Measurements from ENCODE around the gene ROBO1.

The ROBO1 gene

GRCh38 chr3:79016587-79017376 lies 751.0 kb downstream of the ROBO1 start:
- no peak overlapping the region for H3K4me2 ChIP-seq (ENCODE audit: insufficient read depth, low read length)
- H3K27me3 ChIP-seq (ENCODE audit: insufficient read depth, low read length, poor library complexity): no peaks in the 10 kb centered on the region
- no peak overlapping the region for H3K27ac ChIP-seq (ENCODE audit: low read length)
- no peaks in the 10 kb centered on the region for H4K20me1 ChIP-seq (ENCODE audit: insufficient read depth, low read length)
- H3K4me1 ChIP-seq (ENCODE audit: insufficient read depth, low read length): no peaks in the 10 kb centered on the region
- no peak overlapping the region for H2AFZ ChIP-seq (ENCODE audit: low read depth, low read length)
- no peak for ATAC-seq (ENCODE audit: insufficient read depth, low read depth)
- no peaks in the 10 kb centered on the region for H3K36me3 ChIP-seq (ENCODE audit: insufficient read depth, low read length)
- no peak overlapping the region for H3K9ac ChIP-seq (ENCODE audit: low read depth, low read length)
- no peaks in the 10 kb centered on the region for H3K9me3 ChIP-seq (ENCODE audit: insufficient read depth, low read length, severe bottlenecking)
- no peak overlapping the region for H3K4me3 ChIP-seq (ENCODE audit: low read depth in 1 of 2, low read length in 2 of 2)
- no peak for DNase-seq
- no peak for TF ChIP-seq EZH2 (IDR thresholded peaks at IDR 0.05; ENCODE audit: borderline replicate concordance, low read depth, low read length, severe bottlenecking)
- TF ChIP-seq, protein P1, sequence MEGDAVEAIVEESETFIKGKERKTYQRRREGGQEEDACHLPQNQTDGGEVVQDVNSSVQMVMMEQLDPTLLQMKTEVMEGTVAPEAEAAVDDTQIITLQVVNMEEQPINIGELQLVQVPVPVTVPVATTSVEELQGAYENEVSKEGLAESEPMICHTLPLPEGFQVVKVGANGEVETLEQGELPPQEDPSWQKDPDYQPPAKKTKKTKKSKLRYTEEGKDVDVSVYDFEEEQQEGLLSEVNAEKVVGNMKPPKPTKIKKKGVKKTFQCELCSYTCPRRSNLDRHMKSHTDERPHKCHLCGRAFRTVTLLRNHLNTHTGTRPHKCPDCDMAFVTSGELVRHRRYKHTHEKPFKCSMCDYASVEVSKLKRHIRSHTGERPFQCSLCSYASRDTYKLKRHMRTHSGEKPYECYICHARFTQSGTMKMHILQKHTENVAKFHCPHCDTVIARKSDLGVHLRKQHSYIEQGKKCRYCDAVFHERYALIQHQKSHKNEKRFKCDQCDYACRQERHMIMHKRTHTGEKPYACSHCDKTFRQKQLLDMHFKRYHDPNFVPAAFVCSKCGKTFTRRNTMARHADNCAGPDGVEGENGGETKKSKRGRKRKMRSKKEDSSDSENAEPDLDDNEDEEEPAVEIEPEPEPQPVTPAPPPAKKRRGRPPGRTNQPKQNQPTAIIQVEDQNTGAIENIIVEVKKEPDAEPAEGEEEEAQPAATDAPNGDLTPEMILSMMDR (IDR thresholded peaks at IDR 0.05; ENCODE audit: borderline replicate concordance, extremely low read depth, low read length, poor library complexity, severe bottlenecking): no peak
- no peaks in the 10 kb centered on the region for H3K79me2 ChIP-seq (ENCODE audit: insufficient read depth, low read length)

GRCh38 chr3:79015854-79016253 lies 751.9 kb downstream of the ROBO1 start:
- H3K9me3 ChIP-seq (ENCODE audit: insufficient read depth, low read length, severe bottlenecking): no peaks in the 10 kb centered on the region
- no peaks in the 10 kb centered on the region for H3K4me1 ChIP-seq (ENCODE audit: insufficient read depth, low read length)
- H3K79me2 ChIP-seq (ENCODE audit: insufficient read depth, low read length): no peaks in the 10 kb centered on the region
- no peaks in the 10 kb centered on the region for H3K27me3 ChIP-seq (ENCODE audit: insufficient read depth, low read length, poor library complexity)
- no peak overlapping the region for H2AFZ ChIP-seq (ENCODE audit: low read depth, low read length)
- DNase-seq (no peak), ATAC-seq (ENCODE audit: insufficient read depth, low read depth) (no peak)
- no peak overlapping the region for H3K27ac ChIP-seq (ENCODE audit: low read length)
- H4K20me1 ChIP-seq (ENCODE audit: insufficient read depth, low read length): no peaks in the 10 kb centered on the region
- H3K36me3 ChIP-seq (ENCODE audit: insufficient read depth, low read length): no peaks in the 10 kb centered on the region
- H3K4me2 ChIP-seq (ENCODE audit: insufficient read depth, low read length): no peak overlapping the region
- no peak for TF ChIP-seq EZH2 (IDR thresholded peaks at IDR 0.05; ENCODE audit: borderline replicate concordance, low read depth, low read length, severe bottlenecking)
- TF ChIP-seq, protein P1 (IDR thresholded peaks at IDR 0.05; ENCODE audit: borderline replicate concordance, extremely low read depth, low read length, poor library complexity, severe bottlenecking): no peak
- H3K9ac ChIP-seq (ENCODE audit: low read depth, low read length): no peak overlapping the region
- H3K4me3 ChIP-seq (ENCODE audit: low read depth in 1 of 2, low read length in 2 of 2): no peak overlapping the region

- H3K79me2 ChIP-seq (ENCODE audit: insufficient read depth, low read length): no peaks in the 10 kb centered on the region
- H3K9ac ChIP-seq (ENCODE audit: low read depth, low read length): no peak overlapping the region
- ATAC-seq (ENCODE audit: insufficient read depth, low read depth) (no peak), DNase-seq (no peak)
- no peak overlapping the region for H3K27ac ChIP-seq (ENCODE audit: low read length)
- no peak overlapping the region for H3K4me2 ChIP-seq (ENCODE audit: insufficient read depth, low read length)
- H4K20me1 ChIP-seq (ENCODE audit: insufficient read depth, low read length): no peaks in the 10 kb centered on the region
- H3K36me3 ChIP-seq (ENCODE audit: insufficient read depth, low read length): no peaks in the 10 kb centered on the region
- no peaks in the 10 kb centered on the region for H3K4me1 ChIP-seq (ENCODE audit: insufficient read depth, low read length)
- no peaks in the 10 kb centered on the region for H3K9me3 ChIP-seq (ENCODE audit: insufficient read depth, low read length, severe bottlenecking)
- no peak overlapping the region for H3K4me3 ChIP-seq (ENCODE audit: low read depth in 1 of 2, low read length in 2 of 2)
- TF ChIP-seq, protein P1 (IDR thresholded peaks at IDR 0.05; ENCODE audit: borderline replicate concordance, extremely low read depth, low read length, poor library complexity, severe bottlenecking): no peak
- TF ChIP-seq EZH2 (IDR thresholded peaks at IDR 0.05; ENCODE audit: borderline replicate concordance, low read depth, low read length, severe bottlenecking): no peak
- H2AFZ ChIP-seq (ENCODE audit: low read depth, low read length): no peak overlapping the region
- H3K27me3 ChIP-seq (ENCODE audit: insufficient read depth, low read length, poor library complexity): no peaks in the 10 kb centered on the region
Observed at GRCh38 chr3:79012946-79013362, 754.8 kb downstream of the ROBO1 start.
